ENCODE results near the gene SLC30A3. TPM values are rescaled to one million over a fixed set of nuclear protein-coding genes. Genes with fewer than 3 reads are reported as not detected.

The SLC30A3 gene
- total RNA-seq, 2 donors from 2014 or later = 0.50 TPM; not detected in 1

DNA sequence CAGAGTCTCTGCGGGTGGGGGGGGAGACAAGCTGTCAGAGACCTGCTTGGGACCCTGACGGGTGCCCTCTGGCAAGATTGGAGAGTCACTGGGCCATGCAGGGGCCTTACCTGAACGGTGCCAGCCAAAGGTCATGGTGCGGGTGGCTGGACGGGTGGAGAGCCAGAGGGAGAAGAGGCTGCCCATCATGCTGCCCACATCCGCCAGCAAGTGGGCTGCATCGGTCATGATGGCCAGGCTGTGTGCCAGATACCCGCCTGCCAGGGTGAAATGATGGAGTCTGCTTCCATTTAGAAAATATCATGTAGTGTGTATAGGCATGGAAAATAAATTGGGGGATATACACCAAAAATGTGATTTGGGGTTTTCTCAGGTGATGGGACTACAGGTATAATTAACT, 4.8 kb downstream of the SLC30A3 start:
- Mint-ChIP-seq H3K27ac (no peak overlapping the region), H3K4me1 (peaks cover 5% of the 10 kb centered on the region), H3K4me3 (no peak overlapping the region), H3K36me3 (ENCODE audit: low read depth) (peaks cover under 1% of the 10 kb centered on the region), H3K9me3 (no peaks in the 10 kb centered on the region), H3K27me3 (peaks cover 63% of the 10 kb centered on the region)
- no peak for ATAC-seq (replicated peaks)

DNA sequence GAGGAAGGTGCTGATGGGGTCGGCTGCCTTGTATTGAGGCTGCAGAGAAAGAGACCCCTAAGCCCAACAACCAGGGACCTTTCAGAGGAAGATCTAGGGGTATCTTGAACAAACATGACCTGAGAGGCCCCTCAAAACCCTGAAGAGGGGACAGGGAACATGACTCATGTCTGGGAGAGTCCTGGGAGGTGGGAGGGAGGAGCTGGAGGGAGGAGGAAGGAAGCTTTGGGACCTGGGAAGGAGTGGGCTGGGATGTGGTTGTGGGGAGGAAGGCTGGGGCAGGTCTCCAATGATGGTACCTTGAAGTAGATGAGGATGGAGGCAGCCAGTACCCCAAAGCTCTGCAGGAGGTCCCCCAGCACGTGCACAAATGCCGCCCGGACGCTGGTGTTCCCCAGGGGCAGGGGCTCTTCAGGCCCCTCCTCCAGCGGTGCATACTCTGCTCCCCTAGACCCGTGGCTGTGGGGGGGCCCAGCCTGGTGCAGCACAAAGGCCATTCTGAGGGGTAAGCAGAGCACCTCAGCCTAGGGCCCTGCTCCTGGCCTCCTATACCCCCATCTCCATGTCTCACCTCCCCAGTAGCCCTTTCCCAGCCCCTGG, 5.9 kb downstream of the SLC30A3 start:
- H3K27me3 Mint-ChIP-seq = peaks cover 63% of the 10 kb centered on the region

DNA sequence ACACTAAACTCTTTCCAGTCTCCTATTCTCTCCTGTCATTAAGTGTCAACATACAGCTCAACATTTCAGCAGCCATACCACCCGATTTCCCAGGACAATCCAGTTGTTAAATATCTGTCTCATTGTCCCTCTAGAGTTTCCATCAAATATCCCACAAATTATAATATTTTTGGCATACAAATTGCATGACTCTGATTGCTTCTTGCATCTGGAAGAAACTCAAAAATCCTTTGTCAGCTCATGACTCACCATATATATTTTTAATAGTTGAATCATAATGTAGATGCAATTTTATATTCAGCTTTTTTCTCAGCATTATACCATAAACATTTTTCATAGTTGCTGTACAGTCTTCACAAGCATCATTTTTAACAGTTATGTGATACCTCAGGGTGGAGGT, 7.2 kb downstream of the SLC30A3 start:
- no peak overlapping the region for H3K4me3 Mint-ChIP-seq
- H3K9me3 Mint-ChIP-seq = no peaks in the 10 kb centered on the region
- peaks cover 59% of the 10 kb centered on the region for H3K27me3 Mint-ChIP-seq
- ATAC-seq (replicated peaks) = no peak
- no peak overlapping the region for H3K27ac Mint-ChIP-seq
- peaks cover under 1% of the 10 kb centered on the region for H3K4me1 Mint-ChIP-seq
- H3K36me3 Mint-ChIP-seq (ENCODE audit: low read depth) = no peaks in the 10 kb centered on the region

More for the DNA sequence above, 5.9 kb downstream of the SLC30A3 start:
- no peak for ATAC-seq (replicated peaks)
- Mint-ChIP-seq H3K9me3 (no peaks in the 10 kb centered on the region), H3K4me3 (no peak overlapping the region), H3K27ac (no peak overlapping the region), H3K4me1 (peaks cover 4% of the 10 kb centered on the region), H3K36me3 (ENCODE audit: low read depth) (no peaks in the 10 kb centered on the region)

DNA sequence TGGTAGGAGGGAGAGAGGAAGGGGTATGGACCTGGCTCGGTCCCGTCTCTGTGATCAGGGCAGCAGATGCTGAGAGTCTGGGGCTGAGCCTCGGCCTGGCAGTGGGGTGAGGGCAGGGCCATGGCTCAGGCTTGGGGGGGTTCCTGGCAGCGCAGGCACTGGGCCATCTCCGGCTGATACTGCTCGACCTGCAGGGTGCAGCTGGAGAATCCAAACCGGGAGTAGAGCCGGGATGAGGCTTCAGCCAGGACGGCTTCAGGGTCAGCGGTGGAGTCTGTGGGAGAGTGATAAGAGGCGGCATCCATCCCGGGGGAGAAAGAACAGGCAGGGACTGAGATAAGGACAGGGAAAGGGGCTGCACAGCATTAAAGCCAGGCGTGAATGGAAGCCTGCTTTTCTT, 7.7 kb downstream of the SLC30A3 start:
- ATAC-seq (replicated peaks) = no peak
- Mint-ChIP-seq H3K36me3 (ENCODE audit: low read depth) (no peaks in the 10 kb centered on the region), H3K9me3 (no peaks in the 10 kb centered on the region), H3K27ac (no peak overlapping the region), H3K4me3 (no peak overlapping the region), H3K4me1 (no peaks in the 10 kb centered on the region), H3K27me3 (peaks cover 55% of the 10 kb centered on the region)

DNA sequence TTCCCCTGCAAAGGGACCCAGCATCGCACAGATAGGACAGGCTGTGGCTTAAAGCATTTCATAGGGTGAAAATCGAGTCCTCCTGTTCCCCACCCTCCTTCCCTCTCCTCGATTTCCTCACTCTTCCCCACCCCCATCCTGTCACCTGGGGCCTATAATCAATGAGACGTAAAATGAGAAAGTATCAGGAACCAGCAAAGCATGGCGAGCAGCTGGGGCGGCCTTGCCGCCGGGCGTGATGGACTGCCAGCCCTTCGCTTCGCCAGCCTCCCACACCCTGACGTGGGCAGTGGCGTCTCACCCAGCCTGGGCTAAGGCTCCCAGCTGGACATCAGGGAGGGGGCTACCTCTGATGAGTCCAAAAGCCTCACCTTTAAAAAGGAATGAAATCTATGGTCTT, 11.1 kb downstream of the SLC30A3 start:
- no peak for ATAC-seq (replicated peaks)
- Mint-ChIP-seq H3K4me1 (no peaks in the 10 kb centered on the region), H3K4me3 (no peak overlapping the region), H3K27me3 (peaks cover 36% of the 10 kb centered on the region), H3K27ac (no peak overlapping the region), H3K36me3 (ENCODE audit: low read depth) (no peaks in the 10 kb centered on the region), H3K9me3 (no peaks in the 10 kb centered on the region)

DNA sequence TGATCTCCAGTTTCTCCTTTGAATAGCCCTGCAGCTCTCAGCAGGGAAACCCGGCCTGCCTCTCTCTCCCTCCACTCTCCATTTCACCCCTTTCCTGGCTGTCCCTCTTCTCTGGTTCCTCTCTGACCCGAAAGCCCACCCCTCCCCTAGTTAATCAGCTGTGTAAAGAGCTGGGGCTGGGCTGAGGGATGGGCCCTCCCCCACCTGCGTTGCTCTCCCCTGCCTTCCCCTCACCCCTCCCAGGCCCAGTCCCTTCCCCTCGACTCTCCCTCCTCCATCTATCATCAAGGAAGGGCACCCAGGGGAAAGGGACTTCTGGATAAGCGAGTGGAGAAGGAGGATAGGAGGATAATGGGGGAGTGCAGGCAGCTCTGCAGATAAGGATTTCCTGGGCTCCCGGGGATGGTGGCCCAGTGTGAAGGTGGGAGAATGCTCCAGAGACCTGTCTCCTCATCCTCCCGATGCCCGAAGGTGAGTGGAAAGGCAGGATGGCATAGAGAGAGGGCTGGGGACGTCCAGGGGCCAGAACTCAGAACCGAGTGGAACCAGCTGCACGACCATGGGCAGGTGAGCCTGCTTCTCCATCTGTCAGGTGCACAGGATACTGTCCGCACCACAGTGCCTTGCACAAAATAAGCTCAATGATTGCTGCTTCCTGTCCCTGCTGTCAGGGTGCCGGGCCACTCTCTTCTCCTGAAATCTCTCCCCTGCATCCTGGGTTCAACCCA, 12.0 kb downstream of the SLC30A3 start:
- H3K4me3 Mint-ChIP-seq = no peak overlapping the region

DNA sequence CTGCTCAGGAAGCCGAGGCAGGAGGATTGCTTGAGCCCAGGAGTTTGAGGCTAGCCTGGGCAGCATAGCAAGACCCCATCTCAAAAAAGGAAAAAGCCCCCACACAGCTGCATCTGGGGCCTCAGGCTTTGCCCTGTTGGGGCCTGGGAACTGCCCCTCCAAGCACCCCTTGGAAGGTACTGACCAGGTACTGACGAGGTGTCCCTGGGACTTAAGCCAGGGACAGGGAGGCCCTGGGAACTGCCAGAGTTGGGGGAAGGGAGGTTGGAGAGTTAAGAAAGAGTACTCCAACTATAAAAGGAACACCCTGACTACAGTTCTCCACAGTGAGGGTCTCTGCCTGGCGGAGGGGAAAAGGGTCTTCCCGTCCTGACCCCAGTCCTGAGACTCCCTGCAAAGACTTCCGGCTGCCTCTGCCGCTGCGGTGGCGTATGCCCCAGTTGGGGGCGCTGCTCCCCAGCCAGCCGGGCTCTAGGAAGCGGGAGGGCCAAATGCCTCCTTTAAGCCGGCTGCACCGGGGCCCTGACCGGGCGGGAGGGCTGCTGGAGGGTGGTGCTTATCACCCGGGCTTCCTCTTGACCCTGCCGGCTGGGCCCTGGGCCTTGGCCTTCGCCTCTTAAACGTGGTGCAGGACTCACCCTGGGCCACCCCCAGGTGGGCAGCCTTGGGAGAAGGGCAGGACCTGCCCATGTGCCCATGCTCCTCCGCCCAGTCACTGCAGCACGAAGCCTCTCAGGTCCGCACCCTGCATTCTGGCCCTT, 12.8 kb downstream of the SLC30A3 start:
- peaks cover 20% of the 10 kb centered on the region for H3K27me3 Mint-ChIP-seq
- no peaks in the 10 kb centered on the region for H3K4me1 Mint-ChIP-seq
- ATAC-seq (replicated peaks) = peak; percentile 83
- no peaks in the 10 kb centered on the region for H3K9me3 Mint-ChIP-seq
- H3K36me3 Mint-ChIP-seq (ENCODE audit: low read depth) = no peaks in the 10 kb centered on the region
- H3K27ac Mint-ChIP-seq = no peak overlapping the region
- no peak overlapping the region for H3K4me3 Mint-ChIP-seq

More for the DNA sequence above, 12.0 kb downstream of the SLC30A3 start:
- ATAC-seq (replicated peaks) = no peak
- Mint-ChIP-seq H3K36me3 (ENCODE audit: low read depth) (no peaks in the 10 kb centered on the region), H3K27ac (no peak overlapping the region), H3K27me3 (peaks cover 27% of the 10 kb centered on the region), H3K9me3 (no peaks in the 10 kb centered on the region), H3K4me1 (no peaks in the 10 kb centered on the region)

DNA sequence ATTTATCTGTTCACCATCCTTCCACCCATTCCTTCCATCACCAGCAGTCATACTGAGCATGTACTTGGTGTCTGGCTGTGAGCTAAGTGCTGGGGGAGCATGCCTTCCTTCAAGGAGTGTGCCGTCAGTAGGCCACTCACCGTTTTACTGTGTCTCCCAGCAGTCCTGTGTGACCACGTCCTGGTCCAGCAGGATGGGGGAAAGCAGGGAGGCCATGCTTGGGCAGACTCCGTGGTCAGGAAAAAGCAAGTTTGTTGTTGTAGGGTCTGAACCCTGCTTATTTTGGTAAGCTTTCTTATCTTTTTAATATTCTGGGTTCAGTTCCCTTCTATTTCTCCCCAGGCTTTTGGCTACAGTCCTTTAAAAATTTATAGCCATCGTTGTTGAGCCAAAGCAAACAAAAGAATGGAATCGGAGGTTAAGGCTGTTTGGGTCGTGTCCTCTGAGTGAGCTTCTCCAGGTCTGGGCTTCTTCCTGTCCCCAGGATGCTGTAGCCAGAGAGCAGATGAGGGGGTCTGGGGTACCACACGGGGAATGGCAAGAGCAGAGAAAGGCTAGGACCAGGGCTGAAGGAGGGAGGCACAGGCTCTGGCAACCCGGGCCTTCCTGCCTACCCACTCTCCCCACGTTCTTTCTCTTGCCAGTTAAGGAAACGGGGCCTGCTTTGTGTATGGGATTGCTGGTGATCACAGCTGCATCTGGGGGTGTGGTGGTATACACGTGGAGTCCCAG, 13.5 kb downstream of the SLC30A3 start:
- H3K9me3 Mint-ChIP-seq = no peaks in the 10 kb centered on the region
- ATAC-seq (replicated peaks) = no peak
- peaks cover 1% of the 10 kb centered on the region for H3K36me3 Mint-ChIP-seq (ENCODE audit: low read depth)
- peak overlapping the region; percentile 17 for H3K27ac Mint-ChIP-seq
- H3K27me3 Mint-ChIP-seq = peaks cover 13% of the 10 kb centered on the region
- no peak overlapping the region for H3K4me3 Mint-ChIP-seq
- H3K4me1 Mint-ChIP-seq = no peaks in the 10 kb centered on the region

DNA sequence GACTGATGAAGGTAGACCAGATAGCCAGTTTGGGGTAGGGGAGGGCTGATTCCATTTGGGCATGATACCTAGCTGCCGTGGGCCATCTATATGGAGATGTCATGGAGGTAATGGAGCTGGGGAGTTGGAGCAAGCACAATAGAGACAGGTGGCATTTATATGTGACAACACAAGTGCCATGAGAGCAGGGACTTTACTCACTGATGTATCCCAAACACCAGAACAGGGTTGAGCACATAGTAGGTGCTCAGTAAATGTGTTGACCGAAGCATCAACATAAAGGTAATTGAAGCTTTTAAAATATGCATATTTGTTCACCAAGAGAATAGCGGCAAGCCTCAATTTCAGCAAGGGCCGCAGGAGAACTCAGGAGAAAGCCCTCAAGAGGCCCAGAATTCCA, 15.0 kb downstream of the SLC30A3 start:
- no peaks in the 10 kb centered on the region for H3K4me1 Mint-ChIP-seq
- ATAC-seq (replicated peaks) = no peak

DNA sequence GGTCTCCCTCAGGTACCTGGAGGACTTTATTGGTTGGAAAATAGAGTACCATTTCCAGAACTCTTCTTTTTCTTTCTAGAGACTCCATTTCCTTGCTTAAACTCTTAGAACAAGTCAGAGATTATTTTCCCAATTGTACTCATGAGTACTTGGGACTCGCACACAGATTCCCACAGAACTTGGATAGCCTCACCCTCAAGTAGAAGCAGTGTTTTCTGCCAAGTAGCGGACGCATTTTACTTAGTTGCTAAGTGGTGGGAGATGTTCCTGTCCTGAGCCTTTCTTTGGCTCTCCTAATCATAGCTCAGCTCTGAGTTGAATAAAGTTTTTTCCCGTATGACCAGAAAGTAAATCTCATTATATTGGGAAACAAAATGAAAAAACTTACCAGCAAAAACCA, 17.2 kb downstream of the SLC30A3 start:
- H3K27ac Mint-ChIP-seq = no peak overlapping the region
- no peaks in the 10 kb centered on the region for H3K4me1 Mint-ChIP-seq
- no peak overlapping the region for H3K4me3 Mint-ChIP-seq
- no peak for ATAC-seq (replicated peaks)
- no peaks in the 10 kb centered on the region for H3K9me3 Mint-ChIP-seq
- H3K36me3 Mint-ChIP-seq (ENCODE audit: low read depth) = peaks cover 38% of the 10 kb centered on the region
- peaks cover 5% of the 10 kb centered on the region for H3K27me3 Mint-ChIP-seq

More for the DNA sequence above, 15.0 kb downstream of the SLC30A3 start:
- peaks cover 12% of the 10 kb centered on the region for H3K27me3 Mint-ChIP-seq
- H3K27ac Mint-ChIP-seq = no peak overlapping the region
- H3K36me3 Mint-ChIP-seq (ENCODE audit: low read depth) = peaks cover 15% of the 10 kb centered on the region
- no peak overlapping the region for H3K4me3 Mint-ChIP-seq
- H3K9me3 Mint-ChIP-seq = no peaks in the 10 kb centered on the region

DNA sequence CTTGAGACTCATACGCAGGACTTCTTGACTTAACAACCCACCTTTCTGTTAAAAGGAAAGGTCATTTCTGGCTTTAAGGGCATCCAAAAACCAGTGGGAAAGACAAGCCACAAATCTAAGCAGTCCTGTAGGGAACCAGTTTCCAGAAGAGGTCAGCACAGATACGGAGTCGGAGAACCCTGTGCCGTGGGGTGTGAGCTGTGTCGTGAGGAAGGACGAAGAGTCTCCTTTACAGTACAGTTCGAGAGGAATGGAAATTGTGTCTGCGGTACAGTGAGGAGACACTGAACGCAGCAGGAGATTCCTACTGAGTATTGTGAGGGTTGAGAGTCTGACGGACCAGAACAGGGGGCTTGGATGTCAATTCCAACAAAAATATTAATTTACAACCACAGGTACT, 17.7 kb downstream of the SLC30A3 start:
- H3K27ac Mint-ChIP-seq = no peak overlapping the region
- no peak for ATAC-seq (replicated peaks)

DNA sequence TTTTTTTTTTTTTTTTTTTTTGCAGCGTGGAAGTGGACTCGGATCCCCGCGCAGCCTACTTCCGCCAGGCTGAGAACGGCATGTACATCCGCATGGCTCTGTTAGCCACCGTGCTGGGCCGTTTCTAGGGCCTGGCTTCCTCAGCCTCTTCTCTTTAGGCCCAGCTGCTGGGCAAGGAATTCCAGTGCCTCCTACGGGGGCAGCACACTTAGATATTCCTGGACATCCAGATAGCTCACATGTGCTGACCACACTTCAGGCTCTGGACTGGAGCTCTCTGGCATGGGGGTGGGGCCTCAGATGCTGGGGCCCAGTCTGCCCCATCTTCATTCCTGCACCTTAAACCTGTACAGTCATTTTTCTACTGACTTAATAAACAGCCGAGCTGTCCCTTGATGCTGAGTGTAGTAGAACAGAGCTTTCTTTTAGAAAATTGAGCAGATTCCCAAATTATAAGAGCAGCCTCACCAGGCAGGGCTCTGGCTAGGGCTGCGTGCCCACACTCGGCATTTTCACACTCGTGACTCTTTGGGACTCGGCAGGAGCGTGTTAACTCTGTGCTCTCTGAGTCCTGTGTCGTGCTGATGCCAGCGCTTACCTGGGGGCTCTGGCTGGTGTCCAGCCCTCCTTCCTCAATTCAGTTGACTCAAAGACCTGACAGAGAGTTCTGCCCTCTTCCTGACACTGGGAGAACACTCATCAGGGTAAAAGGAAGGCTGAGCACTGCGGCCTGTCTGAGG, 19.3 kb downstream of the SLC30A3 start:
- H3K27me3 Mint-ChIP-seq = no peaks in the 10 kb centered on the region
- no peaks in the 10 kb centered on the region for H3K4me1 Mint-ChIP-seq
- H3K4me3 Mint-ChIP-seq = no peak overlapping the region
- H3K27ac Mint-ChIP-seq = no peak overlapping the region
- no peak for ATAC-seq (replicated peaks)
- peaks cover 59% of the 10 kb centered on the region for H3K36me3 Mint-ChIP-seq (ENCODE audit: low read depth)
- H3K9me3 Mint-ChIP-seq = no peaks in the 10 kb centered on the region

More for the DNA sequence above, 17.7 kb downstream of the SLC30A3 start:
- Mint-ChIP-seq H3K27me3 (peaks cover 4% of the 10 kb centered on the region), H3K9me3 (no peaks in the 10 kb centered on the region), H3K4me1 (no peaks in the 10 kb centered on the region), H3K4me3 (no peak overlapping the region), H3K36me3 (ENCODE audit: low read depth) (peaks cover 43% of the 10 kb centered on the region)

DNA sequence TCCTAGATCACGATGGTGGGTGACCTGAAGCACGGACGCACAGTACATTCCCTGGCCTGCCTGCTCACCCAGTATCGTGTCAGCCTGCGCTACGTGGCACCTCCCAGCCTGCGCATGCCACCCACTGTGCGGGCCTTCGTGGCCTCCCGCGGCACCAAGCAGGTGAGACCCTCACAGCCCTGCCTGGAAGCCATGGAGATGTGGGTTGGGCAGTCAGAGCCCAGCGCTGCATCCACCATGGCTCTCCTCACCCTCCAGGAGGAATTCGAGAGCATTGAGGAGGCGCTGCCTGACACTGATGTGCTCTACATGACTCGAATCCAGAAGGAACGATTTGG, 20.3 kb downstream of the SLC30A3 start:
- Mint-ChIP-seq H3K4me3 (no peak overlapping the region), H3K27me3 (no peaks in the 10 kb centered on the region), H3K36me3 (ENCODE audit: low read depth) (peaks cover 69% of the 10 kb centered on the region), H3K9me3 (no peaks in the 10 kb centered on the region), H3K4me1 (no peaks in the 10 kb centered on the region), H3K27ac (no peak overlapping the region)
- no peak for ATAC-seq (replicated peaks)

Measured in activated T-helper 17 cell treated with anti-CD3 and anti-CD28 coated beads, Interleukin-2, amount 50 U/mL, for 72 hours (primary cell).